ENCODE measurements around the gene RAD51B. TPM values are rescaled to one million over a fixed set of nuclear protein-coding genes. Genes with fewer than 3 reads are reported as not detected.
A peak's percentile ranks its signal among the peaks of the same experiment; 100 is the strongest.

The RAD51B gene
- polyA plus RNA-seq, 3 donors: 3.6 to 11.6 (median 9.4) TPM

GRCh38 chr14:68675233-68675577 lies 855.6 kb downstream of the RAD51B start:
- Mint-ChIP-seq H3K27me3 (ENCODE audit: low read depth in 3 of 3) (peaks cover 0 to 5% (median 0%) of the 10 kb centered on the region in 3 donors), H3K4me3 (no peak overlapping the region), H3K36me3 (peaks cover 0 to 11% of the 10 kb centered on the region in 2 donors), H3K9me3 (peaks cover 0 to 5% (median 0%) of the 10 kb centered on the region in 7 donors), H3K27ac (peak overlapping the region in 2 of 7 donors; percentile 43 to 77), H3K4me1 (peaks cover 35% of the 10 kb centered on the region)
- WGBS (ENCODE audit: insufficient coverage): 80% methylated on average over 1 of the region's 1 CpG
- no peak for TF ChIP-seq CTCF (IDR thresholded peaks at IDR 0.05)
- H2AFZ ChIP-seq (ENCODE audit: insufficient read depth, low read depth, low read length, poor library complexity, severe bottlenecking): no peak overlapping the region
- no peaks in the 10 kb centered on the region for H4K20me1 ChIP-seq (ENCODE audit: insufficient read depth, low read length)
- no peaks in the 10 kb centered on the region for H3K36me3 ChIP-seq (replicated peaks in 1 of 2; ENCODE audit: control insufficient read depth in 1 of 2, insufficient read depth in 2 of 2, low read length in 2 of 2)
- H3K4me1 ChIP-seq (ENCODE audit: control insufficient read depth in 1 of 2, insufficient read depth in 2 of 2, low read length in 2 of 2): peaks cover 12 to 24% of the 10 kb centered on the region in 2 donors
- H3K27me3 ChIP-seq (ENCODE audit: control insufficient read depth in 2 of 2, insufficient read depth in 2 of 2, low read length in 2 of 2): no peaks in the 10 kb centered on the region
- no peak overlapping the region for H3K9ac ChIP-seq (ENCODE audit: insufficient read depth, low read length, poor library complexity, severe bottlenecking)
- intact Hi-C loops (cut with micrococcal nuclease): no loop called here
- no peak for DNase-seq
- no peak overlapping the region for H3K4me2 ChIP-seq (replicated peaks; ENCODE audit: extremely low read depth, low read length, poor library complexity, severe bottlenecking)
- no peaks in the 10 kb centered on the region for H3K9me3 ChIP-seq (replicated peaks in 1 of 2; ENCODE audit: control insufficient read depth in 1 of 2, insufficient read depth in 1 of 2, low read length in 2 of 2)
- no peaks in the 10 kb centered on the region for H3K79me2 ChIP-seq (ENCODE audit: insufficient read depth, low read length)
- H3K4me3 ChIP-seq (replicated peaks in 1 of 3; ENCODE audit: low read depth in 2 of 3, low read length in 3 of 3): no peak overlapping the region
- no peak overlapping the region for H3K27ac ChIP-seq (ENCODE audit: low read depth in 1 of 2, low read length in 2 of 2)

GRCh38 chr14:68676511-68676943 lies 856.9 kb downstream of the RAD51B start:
- Mint-ChIP-seq H3K36me3 (peaks cover 5 to 6% of the 10 kb centered on the region in 2 donors), H3K27ac (no peak overlapping the region), H3K9me3 (peaks cover 0 to 3% (median 0%) of the 10 kb centered on the region in 7 donors), H3K4me3 (no peak overlapping the region), H3K4me1 (peaks cover 47% of the 10 kb centered on the region), H3K27me3 (ENCODE audit: low read depth in 3 of 3) (peaks cover 0 to 2% (median 0%) of the 10 kb centered on the region in 3 donors)
- H2AFZ ChIP-seq (ENCODE audit: insufficient read depth, low read depth, low read length, poor library complexity, severe bottlenecking): no peak overlapping the region
- no peaks in the 10 kb centered on the region for H3K36me3 ChIP-seq (replicated peaks in 1 of 2; ENCODE audit: control insufficient read depth in 1 of 2, insufficient read depth in 2 of 2, low read length in 2 of 2)
- H3K4me2 ChIP-seq (replicated peaks; ENCODE audit: extremely low read depth, low read length, poor library complexity, severe bottlenecking): no peak overlapping the region
- H3K4me1 ChIP-seq (ENCODE audit: control insufficient read depth in 1 of 2, insufficient read depth in 2 of 2, low read length in 2 of 2): peaks cover 26 to 37% of the 10 kb centered on the region in 2 donors
- H3K9ac ChIP-seq (ENCODE audit: insufficient read depth, low read length, poor library complexity, severe bottlenecking): no peak overlapping the region
- no peak for TF ChIP-seq CTCF (IDR thresholded peaks at IDR 0.05)
- no peak overlapping the region for H3K27ac ChIP-seq (ENCODE audit: low read depth in 1 of 2, low read length in 2 of 2)
- H3K9me3 ChIP-seq (replicated peaks in 1 of 2; ENCODE audit: control insufficient read depth in 1 of 2, insufficient read depth in 1 of 2, low read length in 2 of 2): no peaks in the 10 kb centered on the region
- no peaks in the 10 kb centered on the region for H3K79me2 ChIP-seq (ENCODE audit: insufficient read depth, low read length)
- no peak overlapping the region for H3K4me3 ChIP-seq (replicated peaks in 1 of 3; ENCODE audit: low read depth in 2 of 3, low read length in 3 of 3)
- intact Hi-C loops (cut with micrococcal nuclease): no loop called here
- WGBS (ENCODE audit: insufficient coverage): 94% methylated on average over 10 of the region's 11 CpGs
- H4K20me1 ChIP-seq (ENCODE audit: insufficient read depth, low read length): no peaks in the 10 kb centered on the region
- no peaks in the 10 kb centered on the region for H3K27me3 ChIP-seq (ENCODE audit: control insufficient read depth in 2 of 2, insufficient read depth in 2 of 2, low read length in 2 of 2)
- DNase-seq: no peak
